Fibroblast of mammary gland (primary cell): Measurements from ENCODE around the gene ALKBH5.

ENCODE experiments used
- DNase-seq: peaks from one replicate; pipeline ENCODE4 v3.0.0-alpha.2; 2010; ENCODE audit warnings: low read depth
- H3K4me3 ChIP-seq: 2 replicates; pipeline ENCODE4 v1.5.1; 2011; ENCODE audit warnings: low read depth, mild to moderate bottlenecking, low read length, moderate library complexity; ENCODE audit not compliant: control insufficient read depth
- CTCF ChIP-seq: conservative IDR thresholded peaks from 2 replicates; pipeline ENCODE4 v1.5.1; 2011; ENCODE audit warnings: low read depth, low read length, inconsistent platforms; ENCODE audit not compliant: control insufficient read depth, insufficient read depth

Gene ALKBH5

DNA sequence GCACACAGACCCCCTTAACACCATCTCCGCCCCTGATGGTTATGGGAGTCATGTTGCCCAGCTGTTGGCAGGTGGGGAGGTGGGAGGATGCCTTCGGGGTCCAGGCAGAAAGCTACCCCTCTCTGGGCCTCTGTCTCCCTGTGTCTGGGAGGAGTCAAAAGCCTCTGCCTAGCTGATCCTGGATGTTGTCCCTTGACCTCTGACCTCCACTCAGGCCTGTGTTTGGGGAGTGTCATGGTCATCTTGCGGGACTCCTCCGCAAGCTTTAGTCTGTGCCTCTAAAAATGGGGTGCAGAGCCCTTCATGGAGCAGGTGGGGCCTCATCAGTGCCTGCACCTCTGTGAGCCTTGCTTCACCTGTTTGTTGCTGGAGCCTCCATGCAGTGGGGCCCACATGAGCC, 45.6 kb downstream of the ALKBH5 start:
- H3K4me3 ChIP-seq: no peak overlapping the region
- no peak for DNase-seq
- no peak for TF ChIP-seq CTCF

- no peak for DNase-seq
- no peak overlapping the region for H3K4me3 ChIP-seq
- TF ChIP-seq CTCF: no peak
Measured at GRCh38 chr17:18229771-18230170, 46.1 kb downstream of the ALKBH5 start.

- DNase-seq: no peak
- no peak overlapping the region for H3K4me3 ChIP-seq
- TF ChIP-seq CTCF: no peak
Measured at GRCh38 chr17:18230288-18231141, 46.9 kb downstream of the ALKBH5 start.

DNA sequence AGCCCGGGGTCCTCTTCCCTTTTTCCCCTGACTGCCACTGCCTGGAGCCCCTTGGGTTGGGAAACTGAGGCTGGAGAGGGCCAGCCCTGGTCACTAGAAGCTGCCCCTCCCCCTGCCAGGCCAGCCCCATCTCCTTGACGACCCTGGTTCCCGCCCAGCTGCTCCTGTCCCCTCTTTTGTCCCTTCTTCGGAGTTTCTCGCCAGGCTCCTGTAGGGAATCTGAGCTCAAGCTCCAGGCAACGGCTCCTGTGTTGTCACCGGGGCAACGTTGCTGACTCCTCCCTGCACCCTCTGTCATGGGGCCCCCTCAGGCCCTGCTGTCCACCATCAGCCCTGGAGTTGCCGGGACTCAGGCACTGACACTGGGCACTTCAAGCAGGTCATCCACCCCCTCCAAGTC, 47.5 kb downstream of the ALKBH5 start:
- no peak for DNase-seq
- no peak for TF ChIP-seq CTCF

GRCh38 chr17:18233803-18234518, 50.3 kb downstream of the ALKBH5 start:
- no peak for DNase-seq
- no peak overlapping the region for H3K4me3 ChIP-seq
- TF ChIP-seq CTCF: no peak

More for the DNA sequence above, 47.5 kb downstream of the ALKBH5 start:
- no peak overlapping the region for H3K4me3 ChIP-seq

DNA sequence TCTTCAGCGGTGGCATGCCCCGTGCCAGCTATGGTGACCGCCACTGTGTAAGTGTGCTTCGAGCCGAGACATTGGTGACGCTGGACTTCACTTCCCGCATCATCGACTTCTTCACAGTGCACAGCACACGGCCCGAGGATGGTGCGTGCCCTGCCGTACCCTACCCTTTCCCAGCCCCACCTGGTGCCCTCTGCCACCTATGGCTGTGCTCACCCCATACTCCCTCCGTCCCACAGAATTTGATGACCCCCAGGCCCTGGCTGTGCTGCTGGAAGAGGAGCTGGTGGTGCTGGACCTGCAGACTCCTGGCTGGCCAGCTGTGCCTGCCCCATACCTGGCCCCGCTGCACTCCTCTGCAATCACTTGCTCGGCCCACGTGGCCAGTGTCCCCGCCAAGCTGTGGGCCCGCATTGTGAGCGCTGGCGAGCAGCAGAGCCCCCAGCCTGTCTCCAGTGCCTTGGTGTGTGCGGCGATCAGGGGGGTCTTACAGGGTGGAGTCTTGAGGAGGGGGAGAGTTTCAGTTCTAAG, 51.3 kb downstream of the ALKBH5 start:
- no peak for TF ChIP-seq CTCF
- no peak overlapping the region for H3K4me3 ChIP-seq
- DNase-seq: no peak
